ENCODE data around the gene GRIP1. TPM values are rescaled to one million over a fixed set of nuclear protein-coding genes. Genes with fewer than 3 reads are reported as not detected.

The GRIP1 gene
- polyA plus RNA-seq, 4 donors, result 0.54 to 5.9 (median 0.81) TPM

DNA sequence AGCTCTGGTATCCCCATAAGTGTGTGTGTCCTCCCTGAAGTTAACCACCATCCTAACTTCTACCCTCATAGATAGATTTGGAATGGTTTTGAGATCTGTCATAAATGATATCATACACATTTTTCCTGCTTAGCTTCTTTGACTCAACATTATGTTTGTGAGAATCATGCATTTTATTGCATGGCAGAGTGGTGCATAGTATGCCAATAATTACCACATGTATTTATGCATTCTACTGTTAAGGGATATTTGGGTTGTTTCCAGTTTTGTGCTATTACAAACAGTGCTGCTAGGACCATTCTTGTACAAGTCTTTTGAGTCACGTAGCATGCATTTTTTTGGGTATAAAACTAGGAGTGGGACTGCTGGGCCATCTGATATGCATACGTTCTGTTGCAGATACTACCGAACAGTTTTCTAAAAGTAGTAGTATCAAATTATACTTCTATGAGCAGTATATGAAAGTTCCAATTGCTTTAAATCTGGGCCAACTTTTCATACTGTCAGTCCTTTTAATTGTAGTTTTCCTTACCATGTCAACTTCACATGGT is 13.4 kb downstream of the GRIP1 start:
- WGBS, 3 donors, result 82 to 93% (median 86%) methylated on average over 3 of the region's 3 CpGs
- no peak overlapping the region for H3K27ac ChIP-seq (ENCODE audit: low read depth in 1 of 3, low read length in 2 of 3)
- H3K4me1 ChIP-seq (ENCODE audit: control insufficient read depth in 3 of 3, insufficient read depth in 2 of 3, low read depth in 1 of 3, low read length in 2 of 3), result no peaks in the 10 kb centered on the region
- peaks cover 0 to 2% (median 0%) of the 10 kb centered on the region in 3 donors for H3K27me3 ChIP-seq (ENCODE audit: control insufficient read depth in 3 of 3, insufficient read depth in 3 of 3, low read length in 3 of 3)
- no peaks in the 10 kb centered on the region for H3K36me3 ChIP-seq (ENCODE audit: control insufficient read depth in 3 of 3, insufficient read depth in 2 of 3, low read depth in 1 of 3, low read length in 3 of 3)
- no peak overlapping the region for H3K4me3 ChIP-seq (ENCODE audit: low read depth in 1 of 3, low read length in 3 of 3)
- DNase-seq (no peak), FAIRE-seq (no peak)
- H3K9me3 ChIP-seq (ENCODE audit: control insufficient read depth in 2 of 2, insufficient read depth in 1 of 2, low read depth in 1 of 2, low read length in 1 of 2), result no peaks in the 10 kb centered on the region

DNA sequence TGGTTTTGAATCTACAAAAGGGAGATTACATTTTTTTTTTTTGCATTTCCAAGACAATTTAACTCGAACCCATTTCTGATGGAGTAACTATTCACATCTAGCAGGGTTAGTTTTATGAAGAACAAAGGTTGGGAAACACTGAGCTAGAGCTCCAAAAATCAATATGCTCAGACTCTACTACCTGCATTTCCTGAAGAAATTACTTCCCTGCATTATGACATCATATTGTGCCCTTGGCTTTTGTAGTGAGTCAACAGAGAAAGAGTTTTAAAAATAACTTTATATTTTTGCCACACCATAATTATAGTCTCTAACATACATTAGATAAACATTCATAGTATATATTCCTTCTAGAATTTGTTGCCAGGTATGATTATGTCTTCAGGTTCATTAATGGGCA is 14.8 kb downstream of the GRIP1 start:
- DNase-seq (no peak), FAIRE-seq (no peak)
- WGBS, 3 donors, result 56 to 62% (median 59%) methylated on average over 1 of the region's 1 CpG
- H3K4me3 ChIP-seq (ENCODE audit: low read depth in 1 of 3, low read length in 3 of 3), result no peak overlapping the region
- H3K27me3 ChIP-seq (ENCODE audit: control insufficient read depth in 3 of 3, insufficient read depth in 3 of 3, low read length in 3 of 3), result peaks cover 0 to 2% (median 0%) of the 10 kb centered on the region in 3 donors
- no peaks in the 10 kb centered on the region for H3K9me3 ChIP-seq (ENCODE audit: control insufficient read depth in 2 of 2, insufficient read depth in 1 of 2, low read depth in 1 of 2, low read length in 1 of 2)
- H3K27ac ChIP-seq (ENCODE audit: low read depth in 1 of 3, low read length in 2 of 3), result no peak overlapping the region
- no peaks in the 10 kb centered on the region for H3K36me3 ChIP-seq (ENCODE audit: control insufficient read depth in 3 of 3, insufficient read depth in 2 of 3, low read depth in 1 of 3, low read length in 3 of 3)
- H3K4me1 ChIP-seq (ENCODE audit: control insufficient read depth in 3 of 3, insufficient read depth in 2 of 3, low read depth in 1 of 3, low read length in 2 of 3), result no peaks in the 10 kb centered on the region

DNA sequence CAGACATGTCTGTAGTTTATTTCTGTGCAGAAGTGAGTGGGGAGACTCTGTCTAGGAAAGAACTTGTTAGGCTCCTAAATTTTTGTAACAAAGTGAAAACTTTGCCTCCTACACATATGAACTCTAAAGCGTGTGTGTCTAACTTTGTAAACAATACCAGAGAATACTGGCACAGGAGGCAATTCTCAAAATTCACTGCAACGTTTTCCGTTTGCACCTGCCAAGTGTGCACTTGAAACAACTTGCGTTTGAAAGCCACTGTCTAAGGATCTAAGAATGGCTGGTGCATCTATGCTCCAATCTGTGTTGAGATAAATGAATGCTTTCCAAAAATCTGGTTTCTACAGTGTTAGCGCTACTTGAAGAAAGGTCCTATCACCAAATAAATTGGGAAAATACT is 15.3 kb downstream of the GRIP1 start:
- FAIRE-seq (no peak), DNase-seq (no peak)
- 64 to 78% (median 74%) methylated on average over 5 of the region's 5 CpGs for WGBS, 3 donors
- H3K27me3 ChIP-seq (ENCODE audit: control insufficient read depth in 3 of 3, insufficient read depth in 3 of 3, low read length in 3 of 3), result peaks cover 0 to 2% (median 0%) of the 10 kb centered on the region in 3 donors
- H3K9me3 ChIP-seq (ENCODE audit: control insufficient read depth in 2 of 2, insufficient read depth in 1 of 2, low read depth in 1 of 2, low read length in 1 of 2), result no peaks in the 10 kb centered on the region
- H3K4me3 ChIP-seq (ENCODE audit: low read depth in 1 of 3, low read length in 3 of 3), result no peak overlapping the region
- H3K4me1 ChIP-seq (ENCODE audit: control insufficient read depth in 3 of 3, insufficient read depth in 2 of 3, low read depth in 1 of 3, low read length in 2 of 3), result no peaks in the 10 kb centered on the region
- H3K27ac ChIP-seq (ENCODE audit: low read depth in 1 of 3, low read length in 2 of 3), result no peak overlapping the region
- no peaks in the 10 kb centered on the region for H3K36me3 ChIP-seq (ENCODE audit: control insufficient read depth in 3 of 3, insufficient read depth in 2 of 3, low read depth in 1 of 3, low read length in 3 of 3)

DNA sequence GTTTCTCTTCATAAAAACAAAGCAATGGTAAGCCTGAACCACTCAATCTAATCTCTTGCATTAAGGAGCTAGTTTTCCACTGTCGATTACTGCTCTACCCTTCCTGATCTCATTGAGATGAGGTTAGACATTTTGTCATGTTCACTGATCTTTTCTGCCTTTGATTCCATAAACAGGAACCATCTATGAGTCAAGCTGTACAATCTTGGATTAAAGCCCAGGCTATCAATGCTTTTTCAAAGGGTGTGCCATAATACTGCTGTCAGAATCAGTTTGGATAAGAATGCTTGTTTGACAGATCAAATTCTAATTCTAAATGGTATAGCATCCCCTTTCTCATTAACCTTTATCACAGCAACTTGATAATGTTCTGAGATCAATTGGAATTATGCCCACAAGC is 16.1 kb downstream of the GRIP1 start:
- H3K9me3 ChIP-seq (ENCODE audit: control insufficient read depth in 2 of 2, insufficient read depth in 1 of 2, low read depth in 1 of 2, low read length in 1 of 2), result no peaks in the 10 kb centered on the region
- no peak for FAIRE-seq

DNA sequence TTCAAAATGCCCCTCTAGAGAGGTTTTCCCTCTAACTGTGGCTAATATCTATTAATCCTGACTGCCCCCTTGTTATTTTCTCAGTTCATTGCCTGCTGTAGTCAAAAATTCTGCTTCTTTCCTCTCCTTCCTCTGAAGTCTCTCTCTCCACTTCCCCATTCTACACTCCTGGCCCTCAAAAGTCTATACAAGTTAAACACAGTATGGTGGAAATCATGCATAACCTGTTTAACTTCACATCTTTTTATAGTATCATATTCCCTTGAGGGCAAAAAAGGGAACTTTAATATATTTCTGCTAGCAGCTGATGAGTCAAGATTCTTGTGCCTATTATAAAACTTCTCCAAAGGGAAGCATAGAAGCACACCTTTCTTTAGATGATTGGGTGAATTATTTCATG is 16.7 kb downstream of the GRIP1 start:
- H3K36me3 ChIP-seq (ENCODE audit: control insufficient read depth in 3 of 3, insufficient read depth in 2 of 3, low read depth in 1 of 3, low read length in 3 of 3), result no peaks in the 10 kb centered on the region
- H3K4me3 ChIP-seq (ENCODE audit: low read depth in 1 of 3, low read length in 3 of 3), result no peak overlapping the region
- no peaks in the 10 kb centered on the region for H3K4me1 ChIP-seq (ENCODE audit: control insufficient read depth in 3 of 3, insufficient read depth in 2 of 3, low read depth in 1 of 3, low read length in 2 of 3)
- peaks cover 0 to 2% (median 0%) of the 10 kb centered on the region in 3 donors for H3K27me3 ChIP-seq (ENCODE audit: control insufficient read depth in 3 of 3, insufficient read depth in 3 of 3, low read length in 3 of 3)
- no peak for FAIRE-seq
- no peak overlapping the region for H3K27ac ChIP-seq (ENCODE audit: low read depth in 1 of 3, low read length in 2 of 3)
- H3K9me3 ChIP-seq (ENCODE audit: control insufficient read depth in 2 of 2, insufficient read depth in 1 of 2, low read depth in 1 of 2, low read length in 1 of 2), result no peaks in the 10 kb centered on the region
- no peak for DNase-seq

More for the DNA sequence above, 16.1 kb downstream of the GRIP1 start:
- WGBS, 3 donors, result 9 to 51% (median 30%) methylated on average over 1 of the region's 1 CpG
- Histone ChIP-seq H3K27ac (ENCODE audit: low read depth in 1 of 3, low read length in 2 of 3) (no peak overlapping the region), H3K27me3 (ENCODE audit: control insufficient read depth in 3 of 3, insufficient read depth in 3 of 3, low read length in 3 of 3) (peaks cover 0 to 2% (median 0%) of the 10 kb centered on the region in 3 donors), H3K4me1 (ENCODE audit: control insufficient read depth in 3 of 3, insufficient read depth in 2 of 3, low read depth in 1 of 3, low read length in 2 of 3) (no peaks in the 10 kb centered on the region), H3K36me3 (ENCODE audit: control insufficient read depth in 3 of 3, insufficient read depth in 2 of 3, low read depth in 1 of 3, low read length in 3 of 3) (no peaks in the 10 kb centered on the region), H3K4me3 (ENCODE audit: low read depth in 1 of 3, low read length in 3 of 3) (no peak overlapping the region)
- peak in 1 of 2 donors; percentile 22 for DNase-seq

DNA sequence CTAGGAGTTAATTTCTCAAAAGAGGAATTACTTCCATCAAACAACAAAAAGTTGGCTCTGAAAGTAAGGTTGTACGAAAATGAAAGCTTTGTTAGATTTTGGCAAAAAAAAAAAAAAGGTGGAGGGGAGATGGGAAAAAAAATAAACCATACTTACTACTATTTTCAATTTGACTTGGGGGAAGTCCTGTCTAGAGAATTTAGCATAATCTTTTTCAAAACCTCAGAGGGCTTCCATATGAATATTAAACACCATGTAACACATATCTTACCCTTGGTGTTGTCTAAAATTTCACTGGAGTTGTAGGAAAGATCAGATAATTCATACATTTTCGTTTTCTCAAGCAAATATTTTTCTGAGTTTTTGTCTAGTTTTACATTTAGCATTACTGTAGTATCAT is 17.5 kb downstream of the GRIP1 start:
- H3K9me3 ChIP-seq (ENCODE audit: control insufficient read depth in 2 of 2, insufficient read depth in 1 of 2, low read depth in 1 of 2, low read length in 1 of 2), result no peaks in the 10 kb centered on the region
- no peak overlapping the region for H3K4me3 ChIP-seq (ENCODE audit: low read depth in 1 of 3, low read length in 3 of 3)
- no peak overlapping the region for H3K27ac ChIP-seq (ENCODE audit: low read depth in 1 of 3, low read length in 2 of 3)
- H3K36me3 ChIP-seq (ENCODE audit: control insufficient read depth in 3 of 3, insufficient read depth in 2 of 3, low read depth in 1 of 3, low read length in 3 of 3), result no peaks in the 10 kb centered on the region
- no peak for FAIRE-seq
- H3K27me3 ChIP-seq (ENCODE audit: control insufficient read depth in 3 of 3, insufficient read depth in 3 of 3, low read length in 3 of 3), result peaks cover 0 to 2% (median 0%) of the 10 kb centered on the region in 3 donors
- H3K4me1 ChIP-seq (ENCODE audit: control insufficient read depth in 3 of 3, insufficient read depth in 2 of 3, low read depth in 1 of 3, low read length in 2 of 3), result no peaks in the 10 kb centered on the region
- no peak for DNase-seq
- 43 to 62% (median 60%) methylated on average over 2 of the region's 2 CpGs for WGBS, 3 donors

DNA sequence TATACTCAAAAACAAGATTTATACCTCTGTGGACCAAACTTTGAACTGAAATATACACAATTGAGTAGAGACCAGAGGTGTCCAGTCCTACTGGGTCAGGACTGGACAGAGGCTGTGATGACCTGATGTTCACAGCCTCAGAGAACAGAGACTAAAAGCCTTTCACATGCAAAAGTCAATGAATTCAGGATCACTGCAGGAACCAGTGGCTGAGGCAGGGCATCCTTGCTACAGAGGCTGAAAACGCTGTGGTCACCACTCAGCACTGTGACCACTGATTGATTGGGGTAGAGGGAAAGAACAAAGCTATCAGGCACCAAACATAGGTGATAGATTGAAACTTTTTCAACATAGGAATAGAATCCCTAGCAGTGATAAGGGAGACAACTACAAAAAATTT is 25.1 kb downstream of the GRIP1 start:
- Histone ChIP-seq H3K27me3 (ENCODE audit: control insufficient read depth in 3 of 3, insufficient read depth in 3 of 3, low read length in 3 of 3) (no peaks in the 10 kb centered on the region), H3K27ac (ENCODE audit: low read depth in 1 of 3, low read length in 2 of 3) (no peak overlapping the region), H3K9me3 (ENCODE audit: control insufficient read depth in 2 of 2, insufficient read depth in 1 of 2, low read depth in 1 of 2, low read length in 1 of 2) (no peaks in the 10 kb centered on the region), H3K36me3 (ENCODE audit: control insufficient read depth in 3 of 3, insufficient read depth in 2 of 3, low read depth in 1 of 3, low read length in 3 of 3) (no peaks in the 10 kb centered on the region), H3K4me1 (ENCODE audit: control insufficient read depth in 3 of 3, insufficient read depth in 2 of 3, low read depth in 1 of 3, low read length in 2 of 3) (no peaks in the 10 kb centered on the region), H3K4me3 (ENCODE audit: low read depth in 1 of 3, low read length in 3 of 3) (no peak overlapping the region)
- DNase-seq (no peak), FAIRE-seq (no peak)
- 53 to 77% (median 63%) methylated on average over 1 of the region's 1 CpG for WGBS, 3 donors

DNA sequence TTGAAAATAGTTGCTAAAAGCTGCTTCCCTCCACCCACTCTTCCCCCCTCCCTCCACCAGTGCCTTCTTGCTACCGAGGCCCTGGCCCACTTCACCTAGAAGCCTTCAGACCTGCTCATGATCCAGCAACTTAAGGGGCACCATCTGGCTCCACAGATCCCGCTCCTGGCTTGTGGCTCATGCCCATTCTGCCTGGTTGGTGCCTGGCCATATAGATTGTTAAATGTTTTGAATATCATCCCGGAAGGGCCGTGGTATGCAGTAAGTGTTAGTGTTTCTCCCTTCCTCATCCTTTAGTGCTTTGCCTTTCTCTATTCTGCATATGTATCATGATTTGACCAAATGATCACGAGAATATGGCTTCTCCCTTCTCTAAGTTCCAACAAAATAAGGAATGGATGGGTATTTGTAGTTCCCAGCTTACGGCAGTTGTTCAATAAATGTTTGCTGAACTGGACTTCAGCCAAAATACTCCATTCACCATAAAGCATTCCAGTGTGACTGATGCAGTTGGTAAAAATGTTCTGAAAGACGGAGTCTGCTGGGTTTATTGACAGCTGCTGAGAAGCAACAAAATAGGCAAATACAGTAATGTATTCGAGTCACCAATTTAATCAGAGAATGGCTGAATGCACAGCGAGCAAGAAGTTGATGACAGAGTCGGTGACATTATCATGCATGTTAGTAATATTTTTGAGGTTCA is 30.7 kb downstream of the GRIP1 start:
- no peak overlapping the region for H3K4me3 ChIP-seq (ENCODE audit: low read depth in 1 of 3, low read length in 3 of 3)
- H3K27me3 ChIP-seq (ENCODE audit: control insufficient read depth in 3 of 3, insufficient read depth in 3 of 3, low read length in 3 of 3), result no peaks in the 10 kb centered on the region
- WGBS, 3 donors, result 77 to 87% (median 82%) methylated on average over 10 of the region's 10 CpGs
- DNase-seq, result no peak
- H3K9me3 ChIP-seq (ENCODE audit: control insufficient read depth in 2 of 2, insufficient read depth in 1 of 2, low read depth in 1 of 2, low read length in 1 of 2), result no peaks in the 10 kb centered on the region
- no peak for FAIRE-seq
- no peak overlapping the region for H3K27ac ChIP-seq (ENCODE audit: low read depth in 1 of 3, low read length in 2 of 3)
- H3K4me1 ChIP-seq (ENCODE audit: control insufficient read depth in 3 of 3, insufficient read depth in 2 of 3, low read depth in 1 of 3, low read length in 2 of 3), result no peaks in the 10 kb centered on the region
- H3K36me3 ChIP-seq (ENCODE audit: control insufficient read depth in 3 of 3, insufficient read depth in 2 of 3, low read depth in 1 of 3, low read length in 3 of 3), result no peaks in the 10 kb centered on the region
